NCI-H524 (cell line): ENCODE data around the gene ACKR3.

ENCODE experiments used
- DNase-seq, 2 experiments: peaks; one replicate each; lab custom pipeline; 2025; lab: John Stamatoyannopoulos, UW

The ACKR3 gene

DNA sequence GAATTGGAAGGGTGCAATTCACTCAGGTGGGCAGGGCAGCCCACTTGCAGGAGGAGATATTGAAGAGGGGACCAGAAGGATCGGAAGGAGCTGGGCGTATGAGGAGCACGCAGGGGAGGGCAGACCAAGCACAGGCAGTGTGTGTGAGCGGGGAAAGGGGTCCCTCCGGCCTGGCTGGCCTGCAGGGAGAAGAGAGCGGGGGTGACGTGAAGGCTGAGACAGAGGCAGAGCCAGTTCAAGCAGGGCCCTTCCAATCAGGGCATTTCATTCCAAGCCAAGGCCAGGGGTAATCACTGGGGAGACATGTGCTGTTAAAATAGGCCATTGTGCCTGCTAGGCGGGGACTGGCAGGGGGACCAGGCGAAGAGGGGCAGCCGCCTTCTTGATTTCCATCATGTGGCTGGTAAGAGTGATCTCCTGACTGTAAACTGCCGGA, 62.2 kb downstream of the ACKR3 start:
- DNase-seq = no peak
